Liver (tissue), 2 donors: ENCODE results near the gene INO80B.

ENCODE experiments used
- FOXA1 ChIP-seq: IDR thresholded peaks from 2 replicates; pipeline ENCODE4 v1.6.1; 2016; ENCODE audit warnings: antibody characterized with exemption
- JUND ChIP-seq, 2 donors: IDR thresholded peaks; 2 replicates each; pipeline ENCODE4 v1.6.1; 2016; ENCODE audit warnings: antibody characterized with exemption in 2 of 2
- donor health status: healthy.

GRCh38 chr2:74413001-74413698, 41.7 kb upstream of the INO80B start:
- TF ChIP-seq JUND (IDR thresholded peaks at IDR 0.05): no peak
- no peak for TF ChIP-seq FOXA1
